H1 (cell line): Measurements from ENCODE around the gene RTKN. TPM values are rescaled to one million over a fixed set of nuclear protein-coding genes. Genes with fewer than 3 reads are reported as not detected.

ENCODE experiments used
- ASH2L ChIP-seq: fragments of 200-600, 300-600 bp; sonication (generic); IDR thresholded peaks from one replicate; pipeline ENCODE4 v1.7.1; 2017; ENCODE audit warnings: low read length
- CHD7 ChIP-seq: fragments of 300-600 bp; sonication (generic); IDR thresholded peaks from 2 replicates; pipeline ENCODE4 v1.7.1; 2012; ENCODE audit warnings: low read length, moderate library complexity, mild to moderate bottlenecking, inconsistent platforms; ENCODE audit not compliant: insufficient replicate concordance
- CTCF ChIP-seq, 3 experiments: IDR thresholded peaks; 1 replicate in 2 of 3; 2 replicates in 1 of 3; pipeline versions ENCODE4 v1.5.1 to v1.6.1; 2011; ENCODE audit warnings: low read length in 3 of 3, mild to moderate bottlenecking in 3 of 3, inconsistent platforms in 2 of 3, low read depth in 1 of 3, moderate library complexity in 1 of 3; ENCODE audit not compliant: insufficient read depth in 1 of 3; ENCODE audit errors: control extremely low read depth in 1 of 3
- polyA plus RNA-seq, 7 experiments: library from polyadenylated mRNA; depleted of rRNA in 3 of 7; stranded (reverse) in 5 of 7; unstranded in 2 of 7; fragments of >200 nt in 5 of 7; fragments of 200-250 nt in 2 of 7; gene quantifications; 1 replicate in 5 of 7; 2 replicates in 1 of 7; 4 replicates in 1 of 7; pipeline versions ENCODE4 v1.2.1 to v1.2.3, GENCODE V29; 2011 to 2013; ENCODE audit warnings: missing spikeins in 2 of 7, mixed read lengths in 2 of 7
- total RNA-seq: library from RNA; stranded (reverse); fragmentation: NEBNext Ultra II Directional; extraction: Animal tissue kit (Norgen Biotek cat#: 25700); gene quantifications from 2 replicates; pipeline ENCODE4 v1.2.1, GENCODE V29; 2021

The RTKN gene
- total and polyA plus RNA-seq, 2 of the 8 experiments (the other 6 are each of a cell fraction or from before 2014, with no cell fraction given) = 40.2 to 54.1 TPM

GRCh38 chr2:74407682-74408081, 34.1 kb downstream of the RTKN start (continued):
- no peak for TF ChIP-seq CHD7
- no peak for TF ChIP-seq ASH2L
- no peak for TF ChIP-seq CTCF (IDR thresholded peaks at IDR 0.05; ENCODE audit: control extremely low read depth in 1 of 3, insufficient read depth in 1 of 3, low read depth in 1 of 3, low read length in 3 of 3)
- TF ChIP-seq, all 59 proteins: peak for 0
